Body of pancreas (tissue), 4 donors: ENCODE data around the gene FBXO2. TPM values are rescaled to one million over a fixed set of nuclear protein-coding genes. Genes with fewer than 3 reads are reported as not detected.

ENCODE experiments used
- ATAC-seq: fragments of 150-250 bp; one replicate; pipeline ENCODE4 v1.9.1; 2016
- DNase-seq, 4 donors: peaks; one replicate each; pipeline ENCODE4 v3.0.0-alpha.2; 2019
- H3K27ac ChIP-seq, 4 donors: fragments of 200-600 bp; sonication (generic); 1 replicate in 3 of 4; 2 replicates in 1 of 4; pipeline versions ENCODE4 v1.5.1 to v1.6.1; 2016 to 2019; ENCODE audit warnings: mild to moderate bottlenecking in 1 of 4, mixed read lengths in 1 of 4, moderate library complexity in 1 of 4
- H3K27me3 ChIP-seq, 2 donors: fragments of 200-600 bp; sonication (generic); one replicate each; pipeline ENCODE4 v1.6.0; 2016; ENCODE audit warnings: mild to moderate bottlenecking in 1 of 2
- H3K36me3 ChIP-seq, 2 donors: fragments of 200-600 bp; sonication (generic); replicated peaks in 1 of 2; 2 replicates each; pipeline ENCODE4 v1.5.1; 2016; ENCODE audit warnings: low read depth in 2 of 2; ENCODE audit not compliant: insufficient read depth in 1 of 2
- H3K4me1 ChIP-seq: fragments of 200-600 bp; sonication (generic); one replicate; pipeline ENCODE4 v1.6.0; 2016
- H3K4me3 ChIP-seq, 2 donors: fragments of 200-600 bp; sonication (generic); 1 replicate in 1 of 2; 2 replicates in 1 of 2; pipeline ENCODE4 v1.5.1; 2016 to 2019
- H3K9me3 ChIP-seq, 3 donors: fragments of 200-600 bp; sonication (generic); 1 replicate in 2 of 3; 2 replicates in 1 of 3; pipeline ENCODE4 v1.5.1; 2016
- POLR2A ChIP-seq, 3 donors: fragments of 450-650 bp; IDR thresholded peaks; one replicate each; pipeline ENCODE4 v1.6.1; 2016; ENCODE audit warnings: antibody characterized with exemption in 3 of 3, mild to moderate bottlenecking in 2 of 3
- WGBS, 2 donors: methylation state at CpG; one replicate each; pipeline ENCODE4 v1.1.5; 2017; 5-methylcytosine and 5-hydroxymethylcytosine counted together
- intact Hi-C: fragments of 100-400 bp; cut with DNase I; formaldehyde crosslinking; loops from one replicate; pipeline ENCODE4 v1.15.1; 2023
- total RNA-seq, 2 donors: library from RNA; depleted of rRNA; stranded (reverse); fragments of >200 nt; gene quantifications; one replicate each; pipeline ENCODE4 v1.1.0, GENCODE V29; 2016
- TF ChIP-seq, protein P1 (sequence below), 7 experiments: fragments of 450-650 bp in 4 of 7; fragments of 200-600 bp in 3 of 7; sonication (generic) in 3 of 7; IDR thresholded peaks; one replicate each; pipeline ENCODE4 v1.5.1; 2016 to 2019; ENCODE audit warnings: antibody characterized with exemption in 7 of 7

FBXO2 gene
- total RNA-seq, 2 donors from 2014 or later: 57.4 to 87.4 TPM

DNA sequence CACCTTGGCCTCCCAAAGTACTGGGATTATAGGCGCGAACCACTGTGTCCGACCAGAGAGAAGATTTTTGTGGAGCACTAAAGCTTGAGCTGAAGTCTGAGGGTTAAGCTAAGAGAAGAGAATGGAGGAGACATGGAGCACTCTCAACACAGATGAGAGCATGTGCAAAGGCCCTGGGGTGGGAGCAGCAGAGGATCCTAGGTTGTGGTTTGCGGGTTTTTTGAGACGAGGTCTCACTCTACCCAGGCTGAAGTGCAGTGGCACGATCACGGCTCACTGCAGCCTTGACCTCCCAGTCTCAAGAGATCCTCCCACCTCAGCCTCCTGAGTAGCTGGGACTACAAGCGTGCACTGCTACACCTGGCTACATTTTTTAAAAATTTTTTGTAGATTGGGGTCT is 30.5 kb downstream of the FBXO2 start:
- Histone ChIP-seq H3K4me3 (no peak overlapping the region), H3K4me1 (no peaks in the 10 kb centered on the region), H3K27me3 (no peaks in the 10 kb centered on the region), H3K9me3 (no peaks in the 10 kb centered on the region), H3K36me3 (no peaks in the 10 kb centered on the region), H3K27ac (no peak overlapping the region)
- WGBS, 2 donors: 68 to 76% methylated on average over 8 of the region's 8 CpGs
- ATAC-seq (no peak), DNase-seq (no peak)
- intact Hi-C loops: no loop called here
- TF ChIP-seq, protein P1, sequence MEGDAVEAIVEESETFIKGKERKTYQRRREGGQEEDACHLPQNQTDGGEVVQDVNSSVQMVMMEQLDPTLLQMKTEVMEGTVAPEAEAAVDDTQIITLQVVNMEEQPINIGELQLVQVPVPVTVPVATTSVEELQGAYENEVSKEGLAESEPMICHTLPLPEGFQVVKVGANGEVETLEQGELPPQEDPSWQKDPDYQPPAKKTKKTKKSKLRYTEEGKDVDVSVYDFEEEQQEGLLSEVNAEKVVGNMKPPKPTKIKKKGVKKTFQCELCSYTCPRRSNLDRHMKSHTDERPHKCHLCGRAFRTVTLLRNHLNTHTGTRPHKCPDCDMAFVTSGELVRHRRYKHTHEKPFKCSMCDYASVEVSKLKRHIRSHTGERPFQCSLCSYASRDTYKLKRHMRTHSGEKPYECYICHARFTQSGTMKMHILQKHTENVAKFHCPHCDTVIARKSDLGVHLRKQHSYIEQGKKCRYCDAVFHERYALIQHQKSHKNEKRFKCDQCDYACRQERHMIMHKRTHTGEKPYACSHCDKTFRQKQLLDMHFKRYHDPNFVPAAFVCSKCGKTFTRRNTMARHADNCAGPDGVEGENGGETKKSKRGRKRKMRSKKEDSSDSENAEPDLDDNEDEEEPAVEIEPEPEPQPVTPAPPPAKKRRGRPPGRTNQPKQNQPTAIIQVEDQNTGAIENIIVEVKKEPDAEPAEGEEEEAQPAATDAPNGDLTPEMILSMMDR (IDR thresholded peaks at IDR 0.05): no peak
- no peak for TF ChIP-seq POLR2A (IDR thresholded peaks at IDR 0.05)

DNA sequence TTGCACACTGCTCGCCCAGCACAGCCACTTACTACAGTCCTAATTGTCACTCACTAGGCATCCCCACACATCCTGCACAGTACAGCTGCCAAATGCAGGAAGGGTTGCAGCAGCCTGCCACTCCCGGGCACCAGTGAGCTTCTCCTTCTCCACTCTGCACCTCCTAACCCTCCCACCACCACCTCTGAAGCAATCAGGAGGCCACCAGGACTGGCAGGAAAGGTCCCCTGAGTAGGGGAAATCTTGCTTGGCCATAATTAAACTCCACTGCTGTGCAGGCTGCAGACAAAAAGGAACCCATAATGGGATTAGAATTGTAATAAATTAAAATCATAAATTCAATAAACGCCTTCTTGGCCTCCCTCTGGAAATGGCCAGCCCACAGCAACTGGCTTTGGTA is 31.8 kb downstream of the FBXO2 start:
- Histone ChIP-seq H3K27ac (no peak overlapping the region), H3K4me1 (no peaks in the 10 kb centered on the region), H3K9me3 (no peaks in the 10 kb centered on the region), H3K36me3 (no peaks in the 10 kb centered on the region), H3K27me3 (no peaks in the 10 kb centered on the region), H3K4me3 (no peak overlapping the region)
- DNase-seq (no peak), ATAC-seq (no peak)
- intact Hi-C loops: no loop called here
- no peak for TF ChIP-seq POLR2A (IDR thresholded peaks at IDR 0.05)
- TF ChIP-seq, protein P1 (IDR thresholded peaks at IDR 0.05): no peak
- WGBS, 2 donors: 43 to 77% methylated on average over 3 of the region's 3 CpGs

DNA sequence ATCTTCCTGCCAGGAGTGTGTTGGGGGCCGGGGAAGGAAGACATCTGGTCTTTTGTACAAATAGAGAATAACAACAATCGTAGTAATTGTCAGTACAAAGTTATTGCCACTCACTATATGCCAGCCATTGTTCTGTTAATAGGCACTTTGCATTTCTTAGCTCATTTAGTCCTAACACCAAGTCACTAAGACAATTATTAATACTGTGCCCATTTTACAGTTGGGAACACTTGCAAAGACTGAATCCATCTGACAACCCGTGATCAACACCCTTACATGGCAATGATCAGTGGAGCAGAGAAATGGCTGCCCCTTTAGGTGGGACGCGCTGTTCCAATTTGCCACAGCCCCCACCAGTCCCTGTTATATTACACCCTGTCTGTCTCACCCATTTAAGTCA is 33.3 kb downstream of the FBXO2 start:
- no peak for TF ChIP-seq POLR2A (IDR thresholded peaks at IDR 0.05)
- TF ChIP-seq, protein P1 (IDR thresholded peaks at IDR 0.05): no peak
- no peak for DNase-seq
- H3K9me3 ChIP-seq: no peaks in the 10 kb centered on the region
- H3K27ac ChIP-seq: no peak overlapping the region
- no peaks in the 10 kb centered on the region for H3K27me3 ChIP-seq
- no peak overlapping the region for H3K4me3 ChIP-seq
- H3K4me1 ChIP-seq: no peaks in the 10 kb centered on the region
- intact Hi-C loops: no loop called here
- H3K36me3 ChIP-seq: no peaks in the 10 kb centered on the region
- no peak for ATAC-seq
- WGBS, 2 donors: 74 to 80% methylated on average over 4 to 5 of the region's 5 CpGs

DNA sequence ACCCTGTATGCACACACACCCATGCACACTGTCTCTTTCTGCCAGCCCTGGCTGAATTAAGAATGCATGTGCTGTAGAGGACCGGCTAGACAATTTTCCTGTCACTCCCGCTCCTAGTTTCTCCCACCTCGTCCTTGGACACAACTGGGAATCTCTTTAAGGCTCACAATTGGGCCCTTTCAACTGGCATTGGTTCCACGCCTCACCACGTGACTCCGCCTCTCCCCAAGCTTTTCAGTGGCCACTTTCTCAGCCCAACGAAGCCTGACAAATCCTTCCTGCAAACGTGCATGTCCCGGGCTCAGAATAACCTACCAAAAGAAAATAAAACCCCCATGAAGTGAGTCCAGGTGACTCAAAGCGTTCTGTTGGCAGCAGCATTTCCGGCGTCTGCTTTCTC is 33.8 kb downstream of the FBXO2 start:
- Histone ChIP-seq H3K9me3 (no peaks in the 10 kb centered on the region), H3K27me3 (no peaks in the 10 kb centered on the region), H3K4me1 (no peaks in the 10 kb centered on the region), H3K36me3 (no peaks in the 10 kb centered on the region), H3K27ac (no peak overlapping the region), H3K4me3 (no peak overlapping the region)
- intact Hi-C loops: no loop called here
- DNase-seq (no peak), ATAC-seq (no peak)
- WGBS, 2 donors: 45 to 47% methylated on average over 12 of the region's 12 CpGs
- TF ChIP-seq, protein P1 (IDR thresholded peaks at IDR 0.05): no peak
- no peak for TF ChIP-seq POLR2A (IDR thresholded peaks at IDR 0.05)

DNA sequence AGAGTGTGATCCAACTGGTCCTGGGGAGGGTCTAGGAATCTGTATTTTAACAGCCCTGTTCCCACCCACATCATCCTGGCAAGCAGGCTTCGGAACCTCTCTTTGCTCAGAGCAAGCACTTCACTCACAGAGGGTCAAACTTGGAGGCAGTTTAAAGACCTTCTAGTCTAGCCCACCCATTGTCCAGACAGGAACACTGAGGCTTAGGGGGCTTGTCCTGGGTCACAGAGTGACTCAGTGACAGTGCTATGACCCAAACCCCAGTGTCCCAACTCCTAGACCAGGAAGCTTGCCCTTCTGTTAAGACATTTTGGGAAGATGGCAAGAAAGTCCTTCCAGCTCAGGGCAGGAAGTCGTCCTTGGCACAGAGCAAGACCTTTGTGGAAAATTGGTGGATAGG is 36.5 kb downstream of the FBXO2 start:
- 65 to 69% methylated on average over 2 of the region's 2 CpGs for WGBS, 2 donors
- intact Hi-C loops: no loop called here
- no peak overlapping the region for H3K4me3 ChIP-seq
- H3K9me3 ChIP-seq: no peaks in the 10 kb centered on the region
- H3K4me1 ChIP-seq: no peaks in the 10 kb centered on the region
- no peaks in the 10 kb centered on the region for H3K27me3 ChIP-seq
- TF ChIP-seq, protein P1 (IDR thresholded peaks at IDR 0.05): no peak
- TF ChIP-seq POLR2A (IDR thresholded peaks at IDR 0.05): no peak
- DNase-seq (no peak), ATAC-seq (no peak)
- H3K27ac ChIP-seq: no peak overlapping the region
- H3K36me3 ChIP-seq: no peaks in the 10 kb centered on the region
